ENCODE results near the gene YDJC. TPM values are rescaled to one million over a fixed set of nuclear protein-coding genes. Genes with fewer than 3 reads are reported as not detected.

Gene YDJC
- total and polyA plus RNA-seq, 2 of the 13 experiments (the other 11 are each of a cell fraction or from before 2014, with no cell fraction given), result 15.3 to 32.0 TPM

DNA sequence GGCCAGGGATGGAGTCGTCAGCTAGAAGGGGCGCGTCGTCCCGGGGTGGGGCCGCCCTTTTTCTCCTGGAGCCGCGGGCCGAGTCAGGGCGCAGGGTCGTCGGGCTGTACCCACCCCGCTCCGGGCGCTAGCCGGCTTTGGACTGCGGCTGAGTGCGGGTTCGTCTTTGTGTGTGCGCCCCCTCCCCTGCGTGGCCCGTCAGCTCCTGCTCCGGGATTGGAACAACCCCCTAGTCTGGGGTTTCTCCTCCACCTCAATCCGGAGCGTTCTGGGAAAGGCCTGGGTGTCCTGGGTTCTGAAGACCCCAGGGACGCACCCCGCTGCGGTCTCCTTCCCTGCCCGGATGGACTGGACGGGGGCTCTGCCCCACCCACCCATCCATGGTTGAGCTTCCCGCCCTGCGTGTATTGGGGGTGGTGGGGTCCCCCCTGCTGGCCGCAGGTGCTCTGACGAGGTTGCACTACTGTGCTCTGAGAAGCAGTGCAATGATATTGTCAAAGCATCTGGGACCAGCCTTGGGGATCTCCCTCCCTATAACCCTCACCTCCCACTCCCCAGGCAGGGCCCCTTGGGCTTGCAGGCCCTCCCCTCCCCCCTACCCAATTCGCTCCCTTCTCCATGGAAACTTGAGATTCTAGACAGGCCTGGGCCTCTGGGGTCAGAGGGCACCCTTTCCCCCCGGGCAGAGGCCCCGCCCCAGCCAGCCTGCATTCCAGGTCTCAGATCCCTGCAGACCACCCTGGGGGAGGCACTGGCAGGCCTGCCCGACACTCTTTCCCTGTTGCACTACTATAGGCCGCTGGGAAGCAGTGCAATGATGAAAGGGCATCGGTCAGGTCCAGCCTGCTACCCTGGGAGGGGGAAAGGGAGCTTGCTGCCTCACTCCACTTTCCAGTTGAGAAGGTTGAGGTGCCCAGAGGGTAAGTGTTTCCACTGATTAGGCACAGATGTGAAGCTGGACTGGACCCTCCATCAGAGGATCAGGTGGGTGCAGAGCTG, 23.0 kb upstream of the YDJC start (continued):
- TF ChIP-seq NR2C2 (CRISPR knock-in tag; IDR thresholded peaks at IDR 0.05; ENCODE audit: borderline replicate concordance) (0 out of 2 replicates have a peak, but pooled peaks have one; percentile 22), TAF1 (CRISPR knock-in tag; IDR thresholded peaks at IDR 0.05) (0 out of 2 replicates have a peak, but pooled peaks have one; percentile 15), AGO2 (optimal IDR thresholded peaks at IDR 0.05; ENCODE audit: low read depth, low read length) (peak; percentile 40)
- TF ChIP-seq, protein P1, sequence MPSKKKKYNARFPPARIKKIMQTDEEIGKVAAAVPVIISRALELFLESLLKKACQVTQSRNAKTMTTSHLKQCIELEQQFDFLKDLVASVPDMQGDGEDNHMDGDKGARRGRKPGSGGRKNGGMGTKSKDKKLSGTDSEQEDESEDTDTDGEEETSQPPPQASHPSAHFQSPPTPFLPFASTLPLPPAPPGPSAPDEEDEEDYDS (CRISPR knock-in tag; IDR thresholded peaks at IDR 0.05), result no peak

DNA sequence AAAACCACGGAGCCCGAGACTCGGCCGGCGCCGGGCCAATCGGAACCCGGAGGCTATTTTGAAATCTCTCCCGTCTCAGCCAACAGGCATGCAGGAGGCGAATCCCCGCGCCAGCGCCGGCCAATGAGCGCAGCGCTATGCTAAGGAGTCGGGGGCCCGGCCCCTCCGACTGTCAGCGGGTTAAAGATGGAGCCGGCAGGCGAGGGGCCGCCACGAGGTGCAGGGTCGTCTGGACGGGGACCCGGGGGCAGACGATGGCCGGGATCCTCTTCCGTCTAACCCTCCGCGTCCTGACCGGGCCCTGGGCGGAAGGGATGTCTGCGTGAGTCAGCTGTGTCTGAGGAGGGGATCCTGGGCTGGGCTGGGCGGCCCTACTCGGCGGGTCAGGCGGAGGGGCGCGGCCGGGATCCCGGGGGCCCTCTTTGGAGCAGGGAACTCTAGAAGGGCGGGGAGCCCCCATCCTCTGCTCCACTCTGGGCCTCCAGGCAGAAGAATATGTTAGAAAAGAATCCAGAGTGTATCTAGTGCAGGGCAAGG, 22.3 kb upstream of the YDJC start:
- peak; percentile 42 for FAIRE-seq
- Histone ChIP-seq H4K20me1 (ENCODE audit: insufficient read depth, low read length) (no peaks in the 10 kb centered on the region), H3K27me3 (ENCODE audit: control insufficient read depth in 1 of 2, insufficient read depth in 2 of 2, low read length in 2 of 2) (no peaks in the 10 kb centered on the region; a peak in 1 of 5 replicates), H3K27ac (ENCODE audit: extremely low read length, insufficient read depth, low read length) (peak overlapping the region; percentile 77), H3K9me3 (ENCODE audit: low read length) (no peaks in the 10 kb centered on the region), H3K36me3 (replicated peaks in 1 of 2; ENCODE audit: control insufficient read depth in 1 of 2, insufficient read depth in 2 of 2, low read length in 2 of 2) (peaks cover 2 to 16% of the 10 kb centered on the region in 2 experiments; a peak in 4 of 5 replicates), H3K79me2 (ENCODE audit: insufficient read depth, low read length) (no peaks in the 10 kb centered on the region), H3K4me2 (ENCODE audit: low read depth, low read length) (peak overlapping the region; percentile 93), H3K4me1 (ENCODE audit: insufficient read depth, low read length) (peaks cover 33% of the 10 kb centered on the region), H2AFZ (ENCODE audit: low read length) (no peak overlapping the region), H3K9ac (ENCODE audit: insufficient read depth, low read depth, low read length) (peak overlapping the region; percentile 73), H3K4me3 (replicated peaks in 1 of 3; ENCODE audit: insufficient read depth in 1 of 3, low read depth in 2 of 3, low read length in 3 of 3) (peak overlapping the region; percentile 64 to 86 (median 77))
- POLR2A ChIA-PET, result interaction anchor here (2.1 to 3.3 kb wide), 2 partner anchors 11 to 14 kb away, joined by 10 to 17 read pairs; partner anchors contain the start of genes PPIL2 and SDF2L1
- peak; percentile 84 for DNase-seq (ENCODE audit: low spot score)
- WGBS (ENCODE audit: low lambda C conversion rate), result 0% methylated on average over 24 of the region's 44 CpGs
- peak; percentile 95 for ATAC-seq
- in situ Hi-C loops (cut with HindIII; ENCODE audit: extremely low pct_ligation_motif_present, low pct_unique_long_range_greater_than_20kb) (no loop called here), intact Hi-C loops (cut with micrococcal nuclease; ENCODE audit: unreplicated experiment) (no loop called here)
- no TSS peak for BruUV-seq (replicated peaks)
- CTCF ChIA-PET (ENCODE audit: low intra/inter-chr PET ratio, low total read pairs), result no interaction called here
- TF ChIP-seq, protein P2, sequence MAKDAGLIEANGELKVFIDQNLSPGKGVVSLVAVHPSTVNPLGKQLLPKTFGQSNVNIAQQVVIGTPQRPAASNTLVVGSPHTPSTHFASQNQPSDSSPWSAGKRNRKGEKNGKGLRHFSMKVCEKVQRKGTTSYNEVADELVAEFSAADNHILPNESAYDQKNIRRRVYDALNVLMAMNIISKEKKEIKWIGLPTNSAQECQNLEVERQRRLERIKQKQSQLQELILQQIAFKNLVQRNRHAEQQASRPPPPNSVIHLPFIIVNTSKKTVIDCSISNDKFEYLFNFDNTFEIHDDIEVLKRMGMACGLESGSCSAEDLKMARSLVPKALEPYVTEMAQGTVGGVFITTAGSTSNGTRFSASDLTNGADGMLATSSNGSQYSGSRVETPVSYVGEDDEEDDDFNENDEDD (CRISPR knock-in tag; IDR thresholded peaks at IDR 0.05; ENCODE audit: borderline replicate concordance), result peak; percentile 78; the same call in 1 of the 2 replicates
- no peak for TF ChIP-seq FOXA1 (IDR thresholded peaks at IDR 0.05)
- TF ChIP-seq FOXA1 (CRISPR knock-in tag; IDR thresholded peaks at IDR 0.05), result no peak
- TF ChIP-seq, protein P3, sequence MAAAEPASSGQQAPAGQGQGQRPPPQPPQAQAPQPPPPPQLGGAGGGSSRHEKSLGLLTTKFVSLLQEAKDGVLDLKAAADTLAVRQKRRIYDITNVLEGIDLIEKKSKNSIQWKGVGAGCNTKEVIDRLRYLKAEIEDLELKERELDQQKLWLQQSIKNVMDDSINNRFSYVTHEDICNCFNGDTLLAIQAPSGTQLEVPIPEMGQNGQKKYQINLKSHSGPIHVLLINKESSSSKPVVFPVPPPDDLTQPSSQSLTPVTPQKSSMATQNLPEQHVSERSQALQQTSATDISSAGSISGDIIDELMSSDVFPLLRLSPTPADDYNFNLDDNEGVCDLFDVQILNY (CRISPR knock-in tag; conservative IDR thresholded peaks at IDR 0.05), result peak; percentile 56; the same call in 1 of the 2 replicates
- TF ChIP-seq, protein P4, sequence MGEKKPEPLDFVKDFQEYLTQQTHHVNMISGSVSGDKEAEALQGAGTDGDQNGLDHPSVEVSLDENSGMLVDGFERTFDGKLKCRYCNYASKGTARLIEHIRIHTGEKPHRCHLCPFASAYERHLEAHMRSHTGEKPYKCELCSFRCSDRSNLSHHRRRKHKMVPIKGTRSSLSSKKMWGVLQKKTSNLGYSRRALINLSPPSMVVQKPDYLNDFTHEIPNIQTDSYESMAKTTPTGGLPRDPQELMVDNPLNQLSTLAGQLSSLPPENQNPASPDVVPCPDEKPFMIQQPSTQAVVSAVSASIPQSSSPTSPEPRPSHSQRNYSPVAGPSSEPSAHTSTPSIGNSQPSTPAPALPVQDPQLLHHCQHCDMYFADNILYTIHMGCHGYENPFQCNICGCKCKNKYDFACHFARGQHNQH (CRISPR knock-in tag; IDR thresholded peaks at IDR 0.05), result peak; percentile 47; the same call in 1 of the 2 replicates
- TF ChIP-seq ZNF883 (CRISPR knock-in tag; IDR thresholded peaks at IDR 0.05; ENCODE audit: not compliant biosample characterization), result peak; percentile 46
- TF ChIP-seq, protein P5, sequence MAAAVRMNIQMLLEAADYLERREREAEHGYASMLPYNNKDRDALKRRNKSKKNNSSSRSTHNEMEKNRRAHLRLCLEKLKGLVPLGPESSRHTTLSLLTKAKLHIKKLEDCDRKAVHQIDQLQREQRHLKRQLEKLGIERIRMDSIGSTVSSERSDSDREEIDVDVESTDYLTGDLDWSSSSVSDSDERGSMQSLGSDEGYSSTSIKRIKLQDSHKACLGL (CRISPR knock-in tag; IDR thresholded peaks at IDR 0.05), result peak; percentile 74; the same call in 1 of the 2 replicates
- TF ChIP-seq, protein P6, sequence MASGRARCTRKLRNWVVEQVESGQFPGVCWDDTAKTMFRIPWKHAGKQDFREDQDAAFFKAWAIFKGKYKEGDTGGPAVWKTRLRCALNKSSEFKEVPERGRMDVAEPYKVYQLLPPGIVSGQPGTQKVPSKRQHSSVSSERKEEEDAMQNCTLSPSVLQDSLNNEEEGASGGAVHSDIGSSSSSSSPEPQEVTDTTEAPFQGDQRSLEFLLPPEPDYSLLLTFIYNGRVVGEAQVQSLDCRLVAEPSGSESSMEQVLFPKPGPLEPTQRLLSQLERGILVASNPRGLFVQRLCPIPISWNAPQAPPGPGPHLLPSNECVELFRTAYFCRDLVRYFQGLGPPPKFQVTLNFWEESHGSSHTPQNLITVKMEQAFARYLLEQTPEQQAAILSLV (CRISPR knock-in tag; IDR thresholded peaks at IDR 0.05; ENCODE audit: borderline replicate concordance), result 0 out of 2 replicates have a peak, but pooled peaks have one; percentile 74
- TF ChIP-seq KDM2A (CRISPR knock-in tag; IDR thresholded peaks at IDR 0.05; ENCODE audit: borderline replicate concordance, low read depth), result peak; percentile 80; the same call in 1 of the 2 replicates
